ENCODE results near the gene PIK3R5. TPM values are rescaled to one million over a fixed set of nuclear protein-coding genes. Genes with fewer than 3 reads are reported as not detected.
A peak's percentile ranks its signal among the peaks of the same experiment; 100 is the strongest.

Gene PIK3R5
- total RNA-seq, 6 donors from 2014 or later: 22.3 to 175 (median 49.8) TPM

GRCh38 chr17:8847891-8848290 is 117.6 kb downstream of the PIK3R5 start:
- Histone ChIP-seq H3K27ac (no peak overlapping the region), H3K27me3 (no peaks in the 10 kb centered on the region), H3K4me3 (no peak overlapping the region), H3K36me3 (no peaks in the 10 kb centered on the region), H3K9me3 (no peaks in the 10 kb centered on the region), H3K4me1 (no peaks in the 10 kb centered on the region)
- WGBS, 2 donors: 88 to 93% methylated on average over 2 of the region's 2 CpGs
- TF ChIP-seq POLR2A (IDR thresholded peaks at IDR 0.05): no peak
- TF ChIP-seq CTCF (IDR thresholded peaks at IDR 0.05): no peak
- TF ChIP-seq EP300 (IDR thresholded peaks at IDR 0.05): no peak
- no peak for TF ChIP-seq POLR2AphosphoS5 (IDR thresholded peaks at IDR 0.05)
- ATAC-seq (ENCODE audit: low FRiP score in 2 of 2) (no peak), DNase-seq (no peak)

GRCh38 chr17:8846768-8847211 is 118.7 kb downstream of the PIK3R5 start:
- Histone ChIP-seq H3K36me3 (no peaks in the 10 kb centered on the region), H3K27me3 (no peaks in the 10 kb centered on the region), H3K27ac (no peak overlapping the region), H3K9me3 (no peaks in the 10 kb centered on the region), H3K4me3 (no peak overlapping the region), H3K4me1 (no peaks in the 10 kb centered on the region)
- TF ChIP-seq EP300 (IDR thresholded peaks at IDR 0.05): no peak
- ATAC-seq (ENCODE audit: low FRiP score in 2 of 2): peak; percentile 26 to 53
- DNase-seq: peak in 1 of 2 donors; percentile 38

- no peak overlapping the region for H3K27ac ChIP-seq
- WGBS, 2 donors: 83 to 85% methylated on average over 9 of the region's 9 CpGs
- no peaks in the 10 kb centered on the region for H3K9me3 ChIP-seq
- no peaks in the 10 kb centered on the region for H3K27me3 ChIP-seq
- TF ChIP-seq EP300 (IDR thresholded peaks at IDR 0.05) (no peak), POLR2AphosphoS5 (IDR thresholded peaks at IDR 0.05) (no peak), POLR2A (IDR thresholded peaks at IDR 0.05) (no peak), CTCF (IDR thresholded peaks at IDR 0.05) (no peak)
- H3K4me3 ChIP-seq: no peak overlapping the region
- no peak for ATAC-seq (ENCODE audit: low FRiP score in 2 of 2)
- no peak for DNase-seq
- H3K4me1 ChIP-seq: no peaks in the 10 kb centered on the region
- no peaks in the 10 kb centered on the region for H3K36me3 ChIP-seq
Measured at GRCh38 chr17:8844229-8845218, 121.0 kb downstream of the PIK3R5 start.

GRCh38 chr17:8843344-8843743 is 122.2 kb downstream of the PIK3R5 start:
- no peak for ATAC-seq (ENCODE audit: low FRiP score in 2 of 2)
- DNase-seq: no peak
- WGBS, 2 donors: 38 to 44% methylated on average over 2 of the region's 2 CpGs
- no peak for TF ChIP-seq POLR2A (IDR thresholded peaks at IDR 0.05)
- TF ChIP-seq EP300 (IDR thresholded peaks at IDR 0.05): no peak
- no peak for TF ChIP-seq CTCF (IDR thresholded peaks at IDR 0.05)
- no peak for TF ChIP-seq POLR2AphosphoS5 (IDR thresholded peaks at IDR 0.05)
- Histone ChIP-seq H3K9me3 (no peaks in the 10 kb centered on the region), H3K4me3 (no peak overlapping the region), H3K4me1 (no peaks in the 10 kb centered on the region), H3K27ac (no peak overlapping the region), H3K27me3 (no peaks in the 10 kb centered on the region), H3K36me3 (no peaks in the 10 kb centered on the region)

- TF ChIP-seq POLR2AphosphoS5 (IDR thresholded peaks at IDR 0.05) (no peak), CTCF (IDR thresholded peaks at IDR 0.05) (no peak), EP300 (IDR thresholded peaks at IDR 0.05) (no peak), POLR2A (IDR thresholded peaks at IDR 0.05) (no peak)
- Histone ChIP-seq H3K36me3 (no peaks in the 10 kb centered on the region), H3K27me3 (no peaks in the 10 kb centered on the region), H3K4me1 (no peaks in the 10 kb centered on the region), H3K27ac (no peak overlapping the region), H3K9me3 (no peaks in the 10 kb centered on the region), H3K4me3 (no peak overlapping the region)
- no peak for ATAC-seq (ENCODE audit: low FRiP score in 2 of 2)
- DNase-seq: no peak
- WGBS, 2 donors: 71 to 79% methylated on average over 4 of the region's 4 CpGs
Measured at GRCh38 chr17:8841844-8842243, 123.7 kb downstream of the PIK3R5 start.
